Measurements from ENCODE around the gene RNF144B. TPM values are rescaled to one million over a fixed set of nuclear protein-coding genes. Genes with fewer than 3 reads are reported as not detected.
A peak's percentile ranks its signal among the peaks of the same experiment; 100 is the strongest.

Gene RNF144B
- total and polyA plus RNA-seq, 2 of the 8 experiments (the other 6 are each of a cell fraction or from before 2014, with no cell fraction given): 1.8 to 11.2 TPM

DNA sequence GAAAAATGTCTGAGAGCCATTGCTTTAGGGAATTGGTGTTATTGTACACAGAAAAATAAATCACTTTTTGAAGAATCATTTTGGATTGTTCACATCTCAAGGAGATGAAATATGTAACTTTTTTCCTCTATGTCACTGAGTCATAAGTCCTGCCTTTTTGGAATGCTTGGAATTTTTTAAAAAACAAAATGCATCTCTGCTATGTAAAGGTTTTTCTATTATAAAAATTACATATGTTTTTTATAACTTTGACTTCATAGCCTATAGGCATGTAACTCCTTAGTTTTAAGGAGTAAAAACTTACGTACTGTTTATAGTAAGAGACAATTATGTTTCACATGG, 8.7 kb downstream of the RNF144B start:
- Histone ChIP-seq H2BK5ac (ENCODE audit: low read depth, low read length) (peak overlapping the region; percentile 89), H2BK120ac (replicated peaks; ENCODE audit: low read depth, low read length) (no peak overlapping the region), H3K56ac (replicated peaks; ENCODE audit: insufficient read length, low read depth, low read length) (no peak overlapping the region), H3K79me1 (ENCODE audit: low read depth, low read length) (no peaks in the 10 kb centered on the region), H3K9me3 (ENCODE audit: insufficient read depth in 2 of 2, low read depth in 1 of 2, low read length in 1 of 2) (no peaks in the 10 kb centered on the region), H2BK20ac (ENCODE audit: low read length) (no peak overlapping the region), H3K23me2 (ENCODE audit: low read depth, low read length) (no peaks in the 10 kb centered on the region), H4K5ac (ENCODE audit: insufficient read length, low read depth, low read length) (peak overlapping the region; percentile 55), H2BK12ac (ENCODE audit: low read depth, low read length) (no peak overlapping the region), H3K23ac (ENCODE audit: insufficient read length) (no peak overlapping the region), H3K18ac (ENCODE audit: extremely low read depth, low read length) (no peak overlapping the region), H4K8ac (ENCODE audit: extremely low read depth, insufficient read depth, low read length) (no peak overlapping the region), H4K20me1 (replicated peaks in 1 of 2; ENCODE audit: control insufficient read depth in 1 of 2, insufficient read depth in 2 of 2, low read length in 2 of 2) (no peaks in the 10 kb centered on the region), H3K79me2 (ENCODE audit: control insufficient read depth in 1 of 2, insufficient read depth in 2 of 2, low read length in 2 of 2) (peaks cover 0 to 26% of the 10 kb centered on the region in 2 experiments; a peak in 3 of 4 replicates), H4K91ac (replicated peaks; ENCODE audit: insufficient read length, low read length) (no peak overlapping the region), H2AK5ac (ENCODE audit: low read depth, low read length) (no peak overlapping the region), H3K4me2 (ENCODE audit: insufficient read depth in 1 of 2, low read depth in 2 of 2, low read length in 2 of 2) (peak overlapping the region; percentile 52 to 53), H3K36me3 (ENCODE audit: control insufficient read depth in 2 of 4, insufficient read depth in 4 of 4, low read length in 3 of 4) (no peaks in the 10 kb centered on the region; a peak in 1 of 8 replicates), H3K14ac (ENCODE audit: insufficient read length) (no peak overlapping the region), H2AFZ (ENCODE audit: low read length) (no peak overlapping the region), H3K27ac (ENCODE audit: low read depth, low read length) (no peak overlapping the region; the same call in 1 of the 2 replicates), H2BK15ac (ENCODE audit: low read length) (no peak overlapping the region), H3K9ac (replicated peaks in 1 of 4; ENCODE audit: extremely low read depth in 1 of 4, low read depth in 3 of 4, low read length in 3 of 4) (no peak overlapping the region), H3K4me1 (replicated peaks in 1 of 4; ENCODE audit: control insufficient read depth in 3 of 4, insufficient read depth in 4 of 4, low read length in 3 of 4) (peaks cover 3 to 18% (median 10%) of the 10 kb centered on the region in 4 experiments), H3K27me3 (replicated peaks in 1 of 4; ENCODE audit: control insufficient read depth in 3 of 4, extremely low read depth in 1 of 4, insufficient read depth in 3 of 4, low read length in 3 of 4) (no peaks in the 10 kb centered on the region), H3K4ac (replicated peaks; ENCODE audit: insufficient read length, low read depth, low read length) (no peak overlapping the region), H3K4me3 (ENCODE audit: extremely low read depth in 1 of 4, insufficient read depth in 2 of 4, low read depth in 3 of 4, low read length in 4 of 4) (peak overlapping the region in 1 of 4 experiments; percentile 23; a peak in 1 of 8 replicates)
- FAIRE-seq: no peak
- DNase-seq (ENCODE audit: low read depth in 1 of 2, low spot score in 2 of 2): no peak
- ChIA-PET CTCF (ENCODE audit: partially characterized antibody) (interaction anchor here (1.4 to 3.1 kb wide), 2 partner anchors 9 to 109 kb away, joined by 3 to 13 read pairs; partner anchors contain the start of gene RNF144B), POLR2A (ENCODE audit: partially characterized antibody) (interaction anchor here (1.2 kb wide), 1 partner anchor 9 kb away, joined by 5 read pairs; the partner anchor contains the start of gene RNF144B)
- 94% methylated on average over 1 of the region's 1 CpG; no CpG with 5 or more reads in 1 of the 2 experiments for WGBS, 2 experiments (ENCODE audit: extremely low coverage in 1 of 2, insufficient coverage in 1 of 2, insufficient read length in 1 of 2, insufficient replicate concordance in 2 of 2, low coverage in 1 of 2, low lambda C conversion rate in 2 of 2, missing lambda C conversion rate in 1 of 2)
- no peak for TF ChIP-seq BRCA1 (IDR thresholded peaks at IDR 0.05; ENCODE audit: low read depth, low read length)
- TF ChIP-seq RFX5 (IDR thresholded peaks at IDR 0.05; ENCODE audit: borderline replicate concordance, low read depth, low read length): no peak
- TF ChIP-seq NANOG (IDR thresholded peaks at IDR 0.05; ENCODE audit: insufficient read depth, low read depth, low read length, poor library complexity, severe bottlenecking): no peak
- TF ChIP-seq HDAC6 (IDR thresholded peaks at IDR 0.05; ENCODE audit: low read depth, low read length): no peak
- no peak for TF ChIP-seq CHD2 (IDR thresholded peaks at IDR 0.05; ENCODE audit: low read length)
- TF ChIP-seq YY1 (IDR thresholded peaks at IDR 0.05; ENCODE audit: low read depth, low read length): no peak
- TF ChIP-seq CHD1 (IDR thresholded peaks at IDR 0.05; ENCODE audit: low read depth, low read length): no peak
- TF ChIP-seq CBX5 (IDR thresholded peaks at IDR 0.05; ENCODE audit: low read depth, low read length): no peak
- no peak for TF ChIP-seq ASH2L (IDR thresholded peaks at IDR 0.05; ENCODE audit: low read length)
- no peak for TF ChIP-seq SP4 (IDR thresholded peaks at IDR 0.05; ENCODE audit: low read length)
- TF ChIP-seq EGR1 (IDR thresholded peaks at IDR 0.05; ENCODE audit: borderline replicate concordance, low read depth, low read length): no peak
- TF ChIP-seq, protein P1, sequence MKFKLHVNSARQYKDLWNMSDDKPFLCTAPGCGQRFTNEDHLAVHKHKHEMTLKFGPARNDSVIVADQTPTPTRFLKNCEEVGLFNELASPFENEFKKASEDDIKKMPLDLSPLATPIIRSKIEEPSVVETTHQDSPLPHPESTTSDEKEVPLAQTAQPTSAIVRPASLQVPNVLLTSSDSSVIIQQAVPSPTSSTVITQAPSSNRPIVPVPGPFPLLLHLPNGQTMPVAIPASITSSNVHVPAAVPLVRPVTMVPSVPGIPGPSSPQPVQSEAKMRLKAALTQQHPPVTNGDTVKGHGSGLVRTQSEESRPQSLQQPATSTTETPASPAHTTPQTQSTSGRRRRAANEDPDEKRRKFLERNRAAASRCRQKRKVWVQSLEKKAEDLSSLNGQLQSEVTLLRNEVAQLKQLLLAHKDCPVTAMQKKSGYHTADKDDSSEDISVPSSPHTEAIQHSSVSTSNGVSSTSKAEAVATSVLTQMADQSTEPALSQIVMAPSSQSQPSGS (IDR thresholded peaks at IDR 0.05; ENCODE audit: low read length): no peak
- no peak for TF ChIP-seq EZH2 (IDR thresholded peaks at IDR 0.05; ENCODE audit: low read depth, low read length, severe bottlenecking)
- no peak for TF ChIP-seq POLR2AphosphoS5 (IDR thresholded peaks at IDR 0.05; ENCODE audit: low read depth, low read length)

All from H1 (cell line).